GM19035 (cell line): ENCODE measurements around the gene NKIRAS1.
"Not testable (repeated sequence)": the region's sequence is repeated elsewhere in the genome, so short reads cannot be mapped to it uniquely, and the experiment has no call there.

Source experiments
- ATAC-seq: cut with Tn5 transposase; IDR thresholded peaks from one replicate; pipeline ENCODE4 v1.9.1; 2021; ENCODE audit not compliant: unreplicated experiment

NKIRAS1 gene

GRCh38 chr3:23941440-23941839 is 24.6 kb upstream of the NKIRAS1 start:
- no peak for ATAC-seq

GRCh38 chr3:23940775-23941174 is 24.0 kb upstream of the NKIRAS1 start:
- ATAC-seq = no peak

GRCh38 chr3:23938688-23939087 is 21.9 kb upstream of the NKIRAS1 start:
- ATAC-seq = no peak

GRCh38 chr3:23937296-23937695 is 20.5 kb upstream of the NKIRAS1 start:
- ATAC-seq = no peak

DNA sequence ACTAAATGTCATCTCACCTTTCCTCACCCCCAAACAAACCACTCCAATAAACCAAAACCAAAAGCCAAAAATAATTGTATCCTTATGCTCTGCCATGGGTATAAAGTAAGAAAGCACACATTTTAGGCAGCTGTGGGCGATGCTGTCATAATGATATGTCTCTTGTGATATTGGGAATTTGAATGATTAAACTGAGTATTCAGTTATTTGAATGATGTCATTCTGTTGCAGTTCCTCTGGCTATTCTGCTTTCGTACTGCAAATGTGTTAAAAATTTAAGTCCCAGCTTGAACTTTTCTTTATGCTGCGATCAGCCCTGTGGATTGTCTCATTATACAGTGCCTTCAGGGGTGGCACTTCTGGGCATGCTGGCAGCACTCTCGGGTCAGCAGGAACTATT is 17.5 kb upstream of the NKIRAS1 start:
- ATAC-seq = no peak

GRCh38 chr3:23932571-23932970 is 15.8 kb upstream of the NKIRAS1 start:
- ATAC-seq = no peak

GRCh38 chr3:23931597-23931996 is 14.8 kb upstream of the NKIRAS1 start:
- no peak for ATAC-seq

- ATAC-seq = no peak
Observed at GRCh38 chr3:23928524-23928923, 11.7 kb upstream of the NKIRAS1 start.

- no peak for ATAC-seq
Observed at GRCh38 chr3:23926736-23927135, 9.9 kb upstream of the NKIRAS1 start.

- ATAC-seq = no peak
Observed at GRCh38 chr3:23926246-23926645, 9.5 kb upstream of the NKIRAS1 start.

DNA sequence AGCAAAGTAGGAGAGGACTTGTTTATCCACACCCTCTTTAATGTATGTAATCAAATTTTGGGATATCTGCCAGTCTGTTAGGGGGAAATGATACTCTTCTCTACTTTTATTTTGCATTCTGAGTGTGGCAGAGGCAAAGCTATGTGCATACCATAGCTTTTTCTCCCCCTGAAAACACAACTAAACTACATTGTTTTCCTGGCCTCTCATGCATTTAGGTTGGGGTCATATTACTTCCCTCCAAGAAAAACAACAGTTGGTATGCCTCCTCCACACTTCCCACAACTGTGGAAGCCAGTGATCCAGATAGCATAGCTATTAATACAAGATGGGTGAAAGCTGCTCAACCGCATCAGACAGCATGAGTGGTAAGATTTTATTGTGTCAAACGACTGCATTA is 7.0 kb upstream of the NKIRAS1 start:
- ATAC-seq = no peak

GRCh38 chr3:23921052-23921511 is 4.3 kb upstream of the NKIRAS1 start:
- no peak for ATAC-seq

DNA sequence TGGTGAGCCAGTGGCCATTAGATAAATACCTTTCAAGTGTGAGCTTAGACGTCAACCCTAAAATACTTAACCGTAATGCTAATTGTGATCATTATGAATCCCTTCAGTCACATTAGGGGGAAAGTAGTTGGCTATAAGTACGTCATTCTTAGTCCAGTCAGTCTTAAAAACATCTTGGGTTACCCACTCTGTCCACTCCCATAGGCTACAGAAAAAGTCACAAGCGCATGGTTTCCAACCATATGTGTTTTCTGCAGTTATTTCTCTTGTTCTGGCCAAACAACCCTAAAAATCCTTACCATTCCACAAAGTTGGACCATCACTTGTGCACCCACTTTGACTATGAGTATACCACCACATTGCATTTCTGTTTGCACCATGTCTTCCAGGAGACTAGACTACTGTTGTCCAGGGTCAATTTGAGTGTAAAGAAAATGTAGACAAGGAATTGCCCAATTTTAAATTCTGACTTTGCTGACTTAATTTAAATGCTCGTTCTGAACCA is 3.4 kb upstream of the NKIRAS1 start:
- ATAC-seq = no peak

GRCh38 chr3:23919628-23920027 is 2.8 kb upstream of the NKIRAS1 start:
- ATAC-seq = no peak

DNA sequence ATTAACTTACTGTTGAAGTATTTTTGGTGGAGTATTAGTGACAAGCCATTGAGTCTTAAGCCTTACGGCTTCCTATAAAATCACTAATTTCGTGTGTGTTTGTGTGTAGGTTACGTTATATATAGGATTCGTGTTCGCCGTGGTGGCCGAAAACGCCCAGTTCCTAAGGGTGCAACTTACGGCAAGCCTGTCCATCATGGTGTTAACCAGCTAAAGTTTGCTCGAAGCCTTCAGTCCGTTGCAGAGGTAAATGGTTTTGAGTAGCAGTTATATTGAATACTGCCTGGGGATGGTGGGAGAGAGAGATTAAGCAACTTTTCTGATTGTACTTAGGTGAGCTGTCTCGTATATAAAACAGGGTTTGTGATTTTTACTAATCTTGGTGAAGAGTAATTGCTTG is 1.5 kb upstream of the NKIRAS1 start:
- not testable (repeated sequence) for ATAC-seq

DNA sequence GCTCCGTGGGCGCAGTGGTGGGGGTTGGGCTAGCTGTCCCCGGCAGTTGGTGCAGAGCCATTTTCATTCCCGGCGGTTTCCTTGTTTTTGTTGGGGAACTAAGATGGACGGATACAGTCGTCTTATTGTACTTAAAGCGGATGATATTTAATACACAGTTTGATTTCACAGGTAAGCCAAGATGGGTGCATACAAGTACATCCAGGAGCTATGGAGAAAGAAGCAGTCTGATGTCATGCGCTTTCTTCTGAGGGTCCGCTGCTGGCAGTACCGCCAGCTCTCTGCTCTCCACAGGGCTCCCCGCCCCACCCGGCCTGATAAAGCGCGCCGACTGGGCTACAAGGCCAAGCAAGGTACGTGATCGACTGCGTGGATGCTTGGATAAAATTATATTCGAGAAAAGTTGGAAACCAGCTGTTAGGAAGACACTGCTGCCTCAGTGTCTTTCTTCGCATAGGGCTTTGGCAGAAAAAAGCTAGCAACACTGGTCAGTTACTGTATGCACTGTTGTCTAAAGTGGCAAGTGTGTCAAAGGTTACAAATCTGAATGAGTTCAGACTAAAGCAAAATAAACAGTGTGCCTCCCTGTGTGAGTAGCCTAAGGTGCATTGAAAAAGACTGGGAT is 1.0 kb upstream of the NKIRAS1 start:
- ATAC-seq = not testable (repeated sequence)

GRCh38 chr3:23916152-23916885 is 471 bp downstream of the NKIRAS1 start:
- ATAC-seq = peak; percentile 47

- no peak for ATAC-seq
Observed at GRCh38 chr3:23915537-23916108, 1.2 kb downstream of the NKIRAS1 start.

- ATAC-seq = no peak
Observed at GRCh38 chr3:23913873-23914743, 2.7 kb downstream of the NKIRAS1 start.

GRCh38 chr3:23913182-23913581 is 3.6 kb downstream of the NKIRAS1 start:
- ATAC-seq = no peak

GRCh38 chr3:23912335-23912734 is 4.5 kb downstream of the NKIRAS1 start:
- ATAC-seq = not testable (repeated sequence)
